Measurements from ENCODE around the gene ATP10B. TPM values are rescaled to one million over a fixed set of nuclear protein-coding genes. Genes with fewer than 3 reads are reported as not detected.

Gene ATP10B
- total RNA-seq, 3 donors from 2014 or later (not counting 1 experiment from before 2014, with no cell fraction given) = not detected

GRCh38 chr5:160747987-160748386 is 104.0 kb downstream of the ATP10B start:
- H3K4me3 Mint-ChIP-seq = no peak overlapping the region
- no peak overlapping the region for H3K27ac Mint-ChIP-seq
- no peaks in the 10 kb centered on the region for H3K27me3 Mint-ChIP-seq (ENCODE audit: low read depth in 2 of 2)
- WGBS (ENCODE audit: insufficient coverage) = 72% methylated on average over 8 of the region's 10 CpGs
- no peak overlapping the region for H3K27ac ChIP-seq (ENCODE audit: low read length)
- H3K9me3 Mint-ChIP-seq = no peaks in the 10 kb centered on the region
- H3K36me3 Mint-ChIP-seq = no peaks in the 10 kb centered on the region
- no peaks in the 10 kb centered on the region for H3K36me3 ChIP-seq (ENCODE audit: control insufficient read depth, insufficient read depth, low read length)
- H3K9me3 ChIP-seq (ENCODE audit: control insufficient read depth, insufficient read depth, low read length) = no peaks in the 10 kb centered on the region
- DNase-seq (no peak), ATAC-seq (no peak)
- no peak for TF ChIP-seq CTCF (IDR thresholded peaks at IDR 0.05)
- no peaks in the 10 kb centered on the region for H3K4me1 ChIP-seq (ENCODE audit: control insufficient read depth, insufficient read depth, low read length)
- no peaks in the 10 kb centered on the region for H3K4me1 Mint-ChIP-seq
- no peaks in the 10 kb centered on the region for H3K27me3 ChIP-seq (ENCODE audit: control insufficient read depth, insufficient read depth, low read length)
- intact Hi-C loops (cut with micrococcal nuclease) = no loop called here
- H3K4me3 ChIP-seq (ENCODE audit: low read length) = no peak overlapping the region

GRCh38 chr5:160747559-160747958 is 104.5 kb downstream of the ATP10B start:
- no peaks in the 10 kb centered on the region for H3K9me3 ChIP-seq (ENCODE audit: control insufficient read depth, insufficient read depth, low read length)
- no peaks in the 10 kb centered on the region for H3K4me1 ChIP-seq (ENCODE audit: control insufficient read depth, insufficient read depth, low read length)
- H3K9me3 Mint-ChIP-seq = no peaks in the 10 kb centered on the region
- H3K27ac ChIP-seq (ENCODE audit: low read length) = no peak overlapping the region
- intact Hi-C loops (cut with micrococcal nuclease) = no loop called here
- DNase-seq = no peak
- H3K27me3 Mint-ChIP-seq (ENCODE audit: low read depth in 2 of 2) = no peaks in the 10 kb centered on the region
- H3K27ac Mint-ChIP-seq = no peak overlapping the region
- no peak for TF ChIP-seq CTCF (IDR thresholded peaks at IDR 0.05)
- H3K4me1 Mint-ChIP-seq = no peaks in the 10 kb centered on the region
- H3K36me3 Mint-ChIP-seq = no peaks in the 10 kb centered on the region
- no peaks in the 10 kb centered on the region for H3K36me3 ChIP-seq (ENCODE audit: control insufficient read depth, insufficient read depth, low read length)
- no peak overlapping the region for H3K4me3 Mint-ChIP-seq
- no peaks in the 10 kb centered on the region for H3K27me3 ChIP-seq (ENCODE audit: control insufficient read depth, insufficient read depth, low read length)
- no peak overlapping the region for H3K4me3 ChIP-seq (ENCODE audit: low read length)
- ATAC-seq = no peak
- 100% methylated on average over 1 of the region's 1 CpG for WGBS (ENCODE audit: insufficient coverage)

GRCh38 chr5:160744268-160745101 is 107.5 kb downstream of the ATP10B start:
- ATAC-seq (no peak), DNase-seq (no peak)
- H3K36me3 ChIP-seq (ENCODE audit: control insufficient read depth, insufficient read depth, low read length) = no peaks in the 10 kb centered on the region
- H3K4me3 ChIP-seq (ENCODE audit: low read length) = no peak overlapping the region
- Mint-ChIP-seq H3K36me3 (no peaks in the 10 kb centered on the region), H3K4me1 (no peaks in the 10 kb centered on the region), H3K9me3 (no peaks in the 10 kb centered on the region), H3K27me3 (ENCODE audit: low read depth in 2 of 2) (no peaks in the 10 kb centered on the region), H3K27ac (no peak overlapping the region), H3K4me3 (no peak overlapping the region)
- 73% methylated on average over 7 of the region's 7 CpGs for WGBS (ENCODE audit: insufficient coverage)
- H3K27ac ChIP-seq (ENCODE audit: low read length) = no peak overlapping the region
- H3K9me3 ChIP-seq (ENCODE audit: control insufficient read depth, insufficient read depth, low read length) = no peaks in the 10 kb centered on the region
- intact Hi-C loops (cut with micrococcal nuclease) = no loop called here
- H3K4me1 ChIP-seq (ENCODE audit: control insufficient read depth, insufficient read depth, low read length) = no peaks in the 10 kb centered on the region
- H3K27me3 ChIP-seq (ENCODE audit: control insufficient read depth, insufficient read depth, low read length) = no peaks in the 10 kb centered on the region
- TF ChIP-seq CTCF (IDR thresholded peaks at IDR 0.05) = no peak

GRCh38 chr5:160743027-160743426 is 109.0 kb downstream of the ATP10B start:
- WGBS (ENCODE audit: insufficient coverage) = 83% methylated on average over 1 of the region's 3 CpGs
- Mint-ChIP-seq H3K27me3 (ENCODE audit: low read depth in 2 of 2) (no peaks in the 10 kb centered on the region), H3K4me1 (no peaks in the 10 kb centered on the region), H3K9me3 (no peaks in the 10 kb centered on the region), H3K4me3 (no peak overlapping the region), H3K27ac (no peak overlapping the region), H3K36me3 (no peaks in the 10 kb centered on the region)
- intact Hi-C loops (cut with micrococcal nuclease) = no loop called here
- Histone ChIP-seq H3K4me1 (ENCODE audit: control insufficient read depth, insufficient read depth, low read length) (no peaks in the 10 kb centered on the region), H3K9me3 (ENCODE audit: control insufficient read depth, insufficient read depth, low read length) (no peaks in the 10 kb centered on the region), H3K27me3 (ENCODE audit: control insufficient read depth, insufficient read depth, low read length) (no peaks in the 10 kb centered on the region), H3K27ac (ENCODE audit: low read length) (no peak overlapping the region), H3K36me3 (ENCODE audit: control insufficient read depth, insufficient read depth, low read length) (no peaks in the 10 kb centered on the region), H3K4me3 (ENCODE audit: low read length) (no peak overlapping the region)
- no peak for ATAC-seq
- DNase-seq = no peak
- no peak for TF ChIP-seq CTCF (IDR thresholded peaks at IDR 0.05)

Data from natural killer cell (primary cell).